Stimulated activated CD8-positive, alpha-beta memory T cell treated with anti-CD3 and anti-CD28 coated beads, Interleukin-4, amount 100 ng/mL, for 4 hours (primary cell): Measurements from ENCODE around the gene FOLR2.

Experiments
- DNase-seq, 2 donors: peaks; one replicate each; pipeline ENCODE4 v3.0.0-alpha.2; 2020; ENCODE audit warnings: low read depth in 2 of 2, low spot score in 1 of 2

The FOLR2 gene

DNA sequence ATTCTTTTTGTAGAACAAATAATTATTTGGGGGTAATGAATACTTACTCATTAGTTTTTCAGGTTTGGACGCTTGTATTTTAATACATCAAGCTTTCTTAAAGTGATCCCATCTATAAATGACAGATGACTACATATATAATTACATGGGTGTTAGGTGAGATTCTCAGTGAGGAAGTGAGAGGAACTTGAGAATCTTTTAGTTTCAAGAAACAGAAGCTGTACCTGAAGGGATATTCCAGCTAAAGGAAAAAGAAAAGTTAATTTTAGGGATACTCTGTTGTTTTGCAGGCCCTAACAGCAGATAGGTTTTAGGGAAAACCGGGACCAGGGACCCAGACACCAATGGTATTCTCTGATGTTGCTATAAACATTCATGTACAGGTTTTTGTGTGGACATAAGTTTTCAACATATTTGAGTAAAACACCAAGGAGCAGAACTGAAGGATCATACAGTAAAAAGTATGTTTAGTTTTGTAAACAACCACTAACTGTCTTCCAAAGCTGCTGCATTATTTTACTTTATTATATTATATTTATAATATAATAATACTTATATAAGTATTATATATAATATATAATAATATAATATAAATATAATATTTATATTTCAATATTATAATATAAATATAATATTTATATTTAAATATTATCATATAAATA, 51.5 kb downstream of the FOLR2 start:
- DNase-seq: no peak
